ENCODE measurements around the gene KLRF1. TPM values are rescaled to one million over a fixed set of nuclear protein-coding genes. Genes with fewer than 3 reads are reported as not detected.

KLRF1 gene
- total RNA-seq (2021): not detected in 2 replicates
- long read RNA-seq: 0 reads

GRCh38 chr12:9827209-9827888, at the start of gene KLRF1:
TSS of gene KLRF1 (plus strand) at chr12:9827481. CDS start at chr12:9827545, 64 bp downstream.
- Histone ChIP-seq H3K23me2 (ENCODE audit: insufficient read length, low read depth, low read length, poor library complexity, severe bottlenecking) (no peaks in the 10 kb centered on the region), H4K20me1 (ENCODE audit: control insufficient read depth, insufficient read depth, insufficient read length) (no peaks in the 10 kb centered on the region), H3T11ph (ENCODE audit: low read length) (no peak within 1 kb of the TSS), H2AFZ (ENCODE audit: low read length) (no peak within 1 kb of the TSS), H3K4ac (ENCODE audit: low read depth, low read length) (no peak within 1 kb of the TSS), H3K27ac (ENCODE audit: insufficient read length, low read depth, low read length) (no peak within 1 kb of the TSS), H3K23ac (ENCODE audit: insufficient read length, low read depth, low read length) (no peak within 1 kb of the TSS), H4K91ac (ENCODE audit: insufficient read length, low read depth, low read length) (no peak within 1 kb of the TSS), H3K9ac (ENCODE audit: extremely low read depth, insufficient read length, low read length) (no peak within 1 kb of the TSS), H3K18ac (ENCODE audit: insufficient read length, low read depth, low read length) (no peak within 1 kb of the TSS), H2BK5ac (ENCODE audit: insufficient read length, low read length) (no peak within 1 kb of the TSS), H2BK15ac (ENCODE audit: low read depth, low read length) (no peak within 1 kb of the TSS), H3K79me1 (ENCODE audit: insufficient read depth, low read depth, low read length, poor library complexity, severe bottlenecking) (no peaks in the 10 kb centered on the region), H2BK20ac (ENCODE audit: low read depth, low read length, poor library complexity, severe bottlenecking) (no peak within 1 kb of the TSS), H2BK120ac (ENCODE audit: low read depth, low read length, poor library complexity, severe bottlenecking) (no peak within 1 kb of the TSS), H3K56ac (ENCODE audit: insufficient read length, low read depth, low read length) (no peak within 1 kb of the TSS), H2BK12ac (ENCODE audit: insufficient read length, low read depth, low read length) (no peak within 1 kb of the TSS), H4K5ac (ENCODE audit: insufficient read length, low read depth, low read length) (no peak within 1 kb of the TSS), H2AK5ac (ENCODE audit: insufficient read length, low read length) (no peak within 1 kb of the TSS), H3K9me3 (ENCODE audit: control insufficient read depth, low read depth, low read length) (no peaks in the 10 kb centered on the region), H3K27me3 (ENCODE audit: insufficient read depth, low read length) (no peaks in the 10 kb centered on the region), H3K14ac (ENCODE audit: insufficient read depth, low read length) (no peak within 1 kb of the TSS), H4K8ac (replicated peaks; ENCODE audit: insufficient read length, low read depth, low read length) (no peak within 1 kb of the TSS), H3K4me2 (ENCODE audit: insufficient read depth, insufficient read length, low read length) (no peak within 1 kb of the TSS), H3K79me2 (ENCODE audit: insufficient read depth, low read length) (no peaks in the 10 kb centered on the region), H3K4me1 (ENCODE audit: insufficient read depth, low read length) (no peaks in the 10 kb centered on the region)
- Mint-ChIP-seq H3K27ac (no peak within 1 kb of the TSS), H3K36me3 (ENCODE audit: insufficient read depth in 1 of 3, low read depth in 3 of 3) (no peaks in the 10 kb centered on the region), H3K4me1 (no peaks in the 10 kb centered on the region), H3K9me3 (no peaks in the 10 kb centered on the region), H3K27me3 (ENCODE audit: low read depth) (no peaks in the 10 kb centered on the region; the same call in 1 of the 2 replicates), H3K4me3 (no peak within 1 kb of the TSS)
- TF ChIP-seq CTCF (conservative IDR thresholded peaks at IDR 0.05): no peak
- DNase-seq: no peak
- WGBS (ENCODE audit: extremely low coverage, insufficient read length, low lambda C conversion rate): no CpG with 5 or more reads among the region's 3 CpGs
